GM11168 (cell line): Measurements from ENCODE around the gene MAP3K7.

Experiments used
- in situ Hi-C: fragments of 300-500 bp; cut with MboI; formaldehyde crosslinking; loops from one replicate; pipeline ENCODE4 v1.12.0; 2022; ENCODE audit warnings: low sequenced_read_pairs; ENCODE audit not compliant: unreplicated experiment

The MAP3K7 gene

DNA sequence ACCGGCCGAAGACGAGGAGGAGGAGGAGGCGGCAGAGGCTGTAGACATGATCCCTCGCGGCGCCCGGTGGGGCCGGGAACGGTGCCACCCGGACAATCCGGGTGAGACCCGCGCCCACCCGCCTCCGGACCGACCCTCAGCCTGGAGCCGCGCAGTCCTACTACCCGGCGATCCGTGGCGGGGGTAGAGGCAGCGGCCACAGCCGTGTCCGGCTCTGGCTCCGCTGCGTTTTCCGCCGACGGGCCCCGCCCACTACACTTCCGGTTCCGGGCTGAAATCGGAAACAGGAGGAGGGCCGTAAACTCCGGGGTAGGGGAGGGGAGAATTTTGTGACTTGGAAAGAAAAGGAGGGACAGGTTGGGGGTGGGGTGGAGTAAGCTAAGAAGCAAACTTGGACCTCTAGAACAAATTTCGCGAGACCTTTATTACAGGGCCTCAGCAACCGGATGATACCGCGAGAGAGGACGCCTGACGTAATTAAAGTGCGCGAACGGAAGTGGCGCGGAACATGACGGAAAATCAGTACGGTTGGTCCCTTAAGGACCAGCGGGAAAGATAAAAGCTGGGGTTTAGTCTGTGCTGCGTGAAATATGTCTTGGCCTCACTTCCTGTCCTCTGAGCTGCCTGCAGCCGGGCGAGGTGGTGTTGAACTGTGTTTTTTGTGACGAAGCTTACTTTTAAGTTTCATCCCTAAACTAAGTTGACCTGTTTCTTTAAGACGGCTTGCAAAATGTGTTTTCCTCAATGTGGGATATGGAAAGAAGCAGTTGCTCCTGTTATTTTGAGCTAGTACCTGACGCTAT is at the start of gene MAP3K7:
Gene MAP3K7, minus strand, starts transcription at position 237 of the 803 bp plus-strand sequence. Its CDS starts 189 bp downstream, at position 48.
- in situ Hi-C loops, result no loop called here

DNA sequence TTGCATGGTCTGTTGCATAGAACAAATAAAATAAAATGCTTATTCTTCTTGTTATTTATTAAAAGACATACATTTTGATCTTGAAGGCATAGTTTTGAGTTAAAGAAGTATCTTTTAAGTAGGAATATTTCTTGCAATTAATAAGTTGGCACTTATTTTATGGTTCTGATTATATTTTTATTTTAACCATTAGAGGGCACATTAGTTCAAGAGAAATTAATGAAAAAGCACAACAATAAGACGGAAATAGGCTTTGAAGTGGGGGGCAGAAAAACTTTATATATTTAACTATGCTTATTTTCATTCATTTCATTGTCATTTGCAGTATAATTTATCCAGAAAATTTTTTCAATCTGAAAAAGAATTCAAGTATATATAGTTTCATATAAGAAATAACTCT is 44.2 kb upstream of the MAP3K7 start:
- in situ Hi-C loops, result no loop called here

DNA sequence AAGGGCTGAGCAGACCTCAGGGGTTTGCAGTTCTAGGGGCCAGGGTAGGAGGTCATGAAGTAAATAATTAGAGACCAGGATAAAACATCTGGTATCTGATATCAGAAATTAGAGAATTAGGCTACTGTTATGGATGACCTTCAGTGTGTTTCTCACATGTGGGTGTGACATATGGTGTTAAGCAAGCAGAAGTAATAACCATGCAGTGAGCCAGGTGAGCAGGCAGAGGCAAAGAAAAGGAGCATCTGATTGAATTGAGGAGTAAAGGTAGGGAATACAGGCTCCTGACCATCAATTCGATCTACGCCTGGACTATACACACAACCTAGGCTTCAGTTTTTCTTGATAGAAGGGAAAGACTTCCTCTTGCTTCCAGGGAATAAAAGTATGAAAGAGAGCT is 34.7 kb upstream of the MAP3K7 start:
- in situ Hi-C loops, result no loop called here

DNA sequence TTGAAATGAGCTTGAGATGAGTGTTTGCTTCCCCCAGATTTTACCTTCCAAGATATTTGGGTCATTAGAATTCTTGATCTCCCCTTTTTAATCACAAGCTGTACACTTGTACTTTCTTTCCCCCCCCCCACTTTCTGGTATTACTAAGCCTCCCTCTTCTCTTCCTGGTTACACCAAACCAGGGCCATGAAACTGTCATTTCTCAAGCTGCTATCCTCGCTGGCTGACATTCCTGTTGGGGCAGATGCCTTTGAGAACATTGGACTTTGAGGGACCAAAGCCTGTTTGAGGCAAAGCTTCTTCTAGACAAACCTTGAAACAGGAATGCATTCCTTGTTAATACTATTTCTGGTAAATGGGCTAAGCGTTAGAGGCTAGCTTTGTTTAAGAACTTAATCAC is 32.3 kb upstream of the MAP3K7 start:
- in situ Hi-C loops, result no loop called here

DNA sequence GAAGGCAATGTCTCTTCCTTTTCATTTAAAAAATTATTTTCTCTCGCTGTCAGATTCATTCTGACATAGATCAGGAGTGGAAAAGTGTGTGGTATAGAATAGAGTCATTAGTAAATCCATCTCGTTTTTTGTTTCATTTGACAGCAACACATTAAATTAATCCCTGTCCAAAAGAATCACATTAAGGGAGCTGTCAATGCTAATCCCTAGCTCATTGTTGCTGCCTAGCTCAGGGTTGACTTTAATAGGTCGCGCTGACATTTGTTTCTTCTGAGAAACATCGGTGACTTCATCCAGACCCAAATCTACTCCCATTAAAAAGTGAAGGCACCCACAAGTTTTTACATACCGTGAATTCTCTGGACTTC is 25.4 kb upstream of the MAP3K7 start:
- in situ Hi-C loops, result no loop called here

DNA sequence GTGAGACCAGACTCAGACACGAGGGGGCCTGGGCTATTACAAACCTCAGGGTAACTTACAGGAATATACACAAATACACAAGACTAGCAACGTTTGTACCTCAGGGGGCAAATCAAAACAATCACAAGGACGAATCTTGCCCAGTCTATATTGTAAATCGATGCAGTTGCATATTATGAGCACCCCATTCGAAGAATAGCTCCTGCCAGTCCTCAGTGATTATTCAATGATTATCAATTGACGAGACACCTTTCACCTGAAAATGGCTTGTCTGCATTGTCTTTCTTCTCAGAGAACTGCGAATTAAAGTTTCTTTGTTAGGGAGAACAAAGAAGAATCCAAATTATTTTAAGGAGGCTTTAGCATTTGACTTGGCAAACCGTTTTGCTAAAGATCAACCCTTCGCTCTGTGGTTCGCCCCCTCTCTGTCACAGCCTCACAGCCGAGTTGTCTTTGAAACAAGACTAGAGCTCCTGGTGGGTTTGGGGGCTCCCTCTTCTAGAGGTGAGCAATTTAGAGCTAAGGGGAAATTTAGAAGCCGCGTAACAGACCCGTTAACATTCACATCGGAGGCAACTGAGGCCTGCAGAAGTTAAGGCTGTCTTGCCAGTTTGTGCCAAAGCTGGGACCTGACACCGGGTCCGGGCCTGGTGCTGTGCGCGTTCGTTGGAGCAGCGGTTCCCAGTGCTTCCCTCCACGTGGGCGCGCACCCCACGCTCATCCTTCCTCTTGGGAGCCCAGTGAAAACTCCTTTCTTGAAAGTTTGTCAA is 24.9 kb upstream of the MAP3K7 start:
- in situ Hi-C loops, result no loop called here

DNA sequence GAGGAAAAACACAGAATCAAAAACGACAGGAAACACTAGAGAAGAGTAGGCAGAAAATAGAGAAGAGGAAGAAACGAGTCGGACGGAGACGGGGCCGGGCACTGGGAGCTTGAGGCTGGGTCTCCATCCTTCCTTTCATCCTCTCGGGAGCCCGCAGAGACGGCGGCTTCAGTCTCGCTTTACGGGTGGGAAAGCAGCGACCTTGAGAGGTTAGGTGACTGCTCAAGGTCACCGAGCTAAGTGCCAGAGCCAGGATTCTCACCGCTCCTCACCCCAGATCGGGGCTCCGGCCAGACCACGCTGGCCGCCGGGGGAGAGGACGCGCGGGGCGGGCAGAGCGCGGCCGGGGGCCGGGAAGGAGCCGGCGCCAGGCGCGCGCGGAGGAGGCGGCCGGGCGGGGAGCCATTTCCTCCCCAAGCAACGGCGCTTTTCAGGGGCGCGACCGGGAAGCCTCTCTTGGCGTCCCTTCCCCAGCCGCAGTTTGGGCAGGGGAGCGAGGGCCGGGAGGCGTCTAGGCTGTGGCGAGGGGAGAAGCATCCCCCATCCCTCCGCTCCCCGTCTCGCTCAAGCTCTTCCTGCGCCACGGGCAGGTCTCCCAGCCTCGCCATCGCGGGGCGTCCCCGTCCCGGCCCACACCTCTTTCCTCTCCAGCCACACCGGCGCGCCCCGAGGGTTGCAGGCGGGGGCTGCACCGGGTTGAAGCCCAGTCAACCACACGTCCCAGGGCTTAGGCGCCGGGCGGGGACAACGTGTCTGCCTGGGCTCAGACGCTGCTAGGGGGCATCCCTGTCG is 24.1 kb upstream of the MAP3K7 start:
- in situ Hi-C loops, result no loop called here

DNA sequence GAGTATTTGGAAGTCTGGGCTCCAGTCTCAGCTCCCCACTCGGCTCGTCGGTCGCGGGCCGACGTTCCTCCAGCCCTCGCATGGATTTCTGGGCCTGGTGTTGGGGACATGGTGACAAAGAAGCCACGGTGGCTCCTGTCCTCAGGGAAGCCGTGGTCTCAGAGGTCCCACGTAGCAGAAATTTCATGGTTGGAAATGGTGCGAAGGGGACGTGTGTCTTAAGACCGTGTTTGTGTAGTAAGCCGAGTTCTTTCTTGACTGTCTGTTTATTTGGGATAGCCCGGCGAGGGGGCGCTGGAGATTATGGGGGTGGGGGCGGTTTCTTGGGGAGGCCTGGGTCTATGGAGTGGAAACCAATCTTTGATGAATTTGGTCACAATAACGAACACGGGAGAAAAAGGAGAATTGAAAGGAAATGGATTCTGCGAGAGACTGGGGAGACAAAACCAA is 23.5 kb upstream of the MAP3K7 start:
- in situ Hi-C loops, result no loop called here

DNA sequence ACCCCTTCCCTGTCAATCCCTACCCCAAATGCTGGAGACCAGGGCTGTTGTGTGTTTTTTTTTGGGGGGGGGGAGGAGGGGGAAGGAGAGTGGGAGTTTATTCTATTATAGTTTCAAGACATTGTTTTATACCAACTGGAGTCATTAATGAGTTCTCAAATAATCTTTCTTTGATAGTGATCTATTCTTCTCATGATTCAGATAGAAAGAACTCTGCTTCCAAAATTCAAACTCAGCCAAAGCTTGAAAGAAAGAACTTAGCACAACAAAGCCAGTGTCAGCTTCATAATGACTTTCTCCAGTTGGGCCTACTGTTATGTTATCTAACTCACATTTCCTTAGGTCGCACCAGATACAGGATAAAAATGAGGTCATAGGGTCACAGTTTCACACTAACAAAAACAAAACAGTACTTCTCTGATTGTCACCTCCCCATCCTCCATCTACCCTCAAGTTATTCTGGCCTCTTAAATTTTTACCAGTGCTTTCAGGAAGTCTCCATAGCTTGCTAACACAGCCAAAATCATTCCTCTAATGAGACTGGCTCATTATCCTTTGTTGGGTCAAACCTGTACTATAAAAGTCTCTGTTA is 19.0 kb upstream of the MAP3K7 start:
- in situ Hi-C loops, result no loop called here

DNA sequence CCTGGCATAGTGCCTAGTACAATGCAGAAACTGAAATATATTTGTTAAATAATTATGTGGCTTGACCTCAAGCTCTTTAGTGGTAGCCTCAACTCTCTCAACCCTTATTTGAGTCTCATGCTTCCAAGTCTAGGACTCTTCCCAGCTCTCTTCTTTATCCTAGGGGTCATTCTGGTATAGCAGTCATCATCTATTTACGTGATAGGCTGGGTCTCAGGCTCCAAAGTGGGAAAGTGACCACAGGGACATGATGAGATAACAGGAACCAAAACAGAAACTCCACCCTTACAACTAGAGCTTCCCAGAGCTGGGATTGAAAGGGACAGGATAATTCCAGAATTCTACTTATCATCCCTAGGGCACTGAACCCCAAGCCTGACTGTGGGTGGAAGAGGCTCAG is 17.7 kb upstream of the MAP3K7 start:
- in situ Hi-C loops, result no loop called here

DNA sequence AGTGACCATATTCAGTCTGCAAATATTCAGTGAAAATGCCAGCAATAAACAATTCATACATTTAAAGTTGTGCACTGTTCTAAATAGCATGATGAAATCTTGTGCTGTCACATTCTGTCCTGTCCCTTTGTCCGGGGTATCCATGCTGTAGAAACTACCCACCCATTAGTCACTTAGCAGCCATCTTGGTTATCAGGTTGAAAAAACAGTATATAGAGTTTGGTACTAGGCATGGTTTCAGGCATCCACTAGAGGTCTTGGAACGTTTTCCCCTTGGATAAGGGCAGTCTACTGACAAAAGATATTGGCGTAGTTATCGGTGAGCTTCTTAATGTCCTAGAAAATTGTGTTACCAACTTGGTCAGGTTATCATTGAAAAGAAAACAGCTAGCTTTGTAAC is 12.3 kb upstream of the MAP3K7 start:
- in situ Hi-C loops, result no loop called here

DNA sequence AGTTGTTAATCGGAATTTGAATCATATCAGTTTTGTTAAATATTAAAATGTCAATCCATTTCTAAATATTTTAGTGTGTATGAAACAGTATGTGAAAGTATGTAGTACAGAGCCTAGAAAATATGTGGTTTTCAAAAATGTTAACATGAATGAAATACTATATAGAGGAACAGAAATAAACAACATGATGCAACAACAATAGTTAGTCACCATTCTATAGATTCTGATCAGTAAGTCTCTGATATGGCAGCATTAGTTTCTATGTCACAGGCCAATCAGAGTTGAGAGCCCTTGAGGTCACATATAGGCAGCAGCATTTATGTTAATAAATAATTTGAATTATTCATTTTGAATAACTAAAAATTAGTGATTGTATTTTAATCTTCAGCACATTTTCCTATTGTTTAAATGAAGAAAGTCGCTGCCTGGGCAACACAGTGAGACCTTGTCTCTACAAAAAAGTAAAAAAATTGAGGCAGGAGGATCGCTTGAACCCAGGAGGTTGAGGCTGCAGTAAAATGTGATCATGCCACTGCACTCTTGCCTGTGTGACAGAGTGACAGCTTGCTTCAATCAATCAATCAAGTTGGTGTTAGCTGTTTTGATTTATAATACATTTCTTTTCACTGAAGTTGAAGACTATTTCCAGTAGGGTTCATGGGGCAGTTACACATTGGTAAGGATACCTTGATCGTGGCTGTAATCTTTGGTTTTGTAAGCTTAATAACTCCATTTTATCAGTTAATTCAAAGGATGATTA is 11.5 kb upstream of the MAP3K7 start:
- in situ Hi-C loops, result no loop called here

DNA sequence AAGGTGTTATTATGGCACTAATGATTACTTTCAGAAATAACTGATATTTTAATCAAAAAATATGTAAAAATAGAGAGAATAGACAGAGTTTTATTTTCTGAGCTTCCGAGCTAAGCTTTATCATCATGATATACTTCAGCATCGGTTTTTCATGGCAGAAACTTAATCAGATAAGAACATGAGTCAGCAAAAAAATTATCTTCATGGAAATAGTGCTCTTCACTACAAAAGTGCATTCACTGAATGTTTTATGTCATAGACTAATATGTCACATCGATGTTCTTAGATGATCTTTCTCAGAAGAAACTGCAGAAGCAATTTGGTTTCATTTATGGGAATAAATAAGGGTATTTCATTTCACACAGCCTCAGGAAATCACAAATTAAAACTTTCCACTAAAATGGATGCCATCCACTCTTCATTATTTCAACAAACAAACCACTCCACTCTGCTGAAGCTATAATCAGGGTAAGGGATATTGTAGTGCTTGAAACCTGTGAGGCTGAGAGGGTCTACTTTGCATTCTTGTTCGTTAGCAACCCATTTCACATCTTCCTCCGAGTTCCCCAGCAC is 10.2 kb upstream of the MAP3K7 start:
- in situ Hi-C loops, result no loop called here

DNA sequence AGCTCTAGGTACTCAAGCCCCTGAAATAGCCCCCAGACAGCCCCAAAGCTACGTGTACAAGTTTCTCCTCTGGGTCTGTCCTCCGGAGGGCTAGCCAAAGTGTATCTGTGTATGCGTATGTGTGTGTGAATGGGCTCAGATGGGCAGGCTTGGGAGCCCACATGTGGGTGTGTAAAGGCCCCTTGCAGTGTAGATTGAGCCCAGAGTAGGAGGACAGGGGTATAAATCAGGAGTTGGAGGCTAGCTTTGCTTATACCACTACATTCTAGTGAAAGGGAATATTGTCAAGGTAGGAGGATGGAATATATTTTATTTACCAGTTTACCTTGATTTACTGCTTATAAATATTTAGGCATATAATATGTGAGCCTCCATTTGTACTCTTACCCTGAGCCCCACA is 9.0 kb upstream of the MAP3K7 start:
- in situ Hi-C loops, result no loop called here

DNA sequence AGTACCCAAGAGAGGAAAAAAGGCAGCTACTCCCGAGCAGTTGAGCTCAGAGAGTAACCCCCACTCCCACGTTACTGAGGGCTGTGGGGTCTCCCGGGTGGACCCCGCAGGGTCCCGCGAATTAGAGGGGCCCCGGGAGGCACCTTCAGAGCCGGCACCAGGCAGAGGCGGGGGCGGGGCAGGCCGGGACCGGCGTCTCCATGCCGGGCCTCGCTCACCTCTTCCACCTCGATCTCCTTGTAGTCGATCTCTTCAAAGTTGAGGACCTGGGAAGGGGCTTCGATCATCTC is 381 bp downstream of the MAP3K7 start:
- in situ Hi-C loops, result no loop called here

DNA sequence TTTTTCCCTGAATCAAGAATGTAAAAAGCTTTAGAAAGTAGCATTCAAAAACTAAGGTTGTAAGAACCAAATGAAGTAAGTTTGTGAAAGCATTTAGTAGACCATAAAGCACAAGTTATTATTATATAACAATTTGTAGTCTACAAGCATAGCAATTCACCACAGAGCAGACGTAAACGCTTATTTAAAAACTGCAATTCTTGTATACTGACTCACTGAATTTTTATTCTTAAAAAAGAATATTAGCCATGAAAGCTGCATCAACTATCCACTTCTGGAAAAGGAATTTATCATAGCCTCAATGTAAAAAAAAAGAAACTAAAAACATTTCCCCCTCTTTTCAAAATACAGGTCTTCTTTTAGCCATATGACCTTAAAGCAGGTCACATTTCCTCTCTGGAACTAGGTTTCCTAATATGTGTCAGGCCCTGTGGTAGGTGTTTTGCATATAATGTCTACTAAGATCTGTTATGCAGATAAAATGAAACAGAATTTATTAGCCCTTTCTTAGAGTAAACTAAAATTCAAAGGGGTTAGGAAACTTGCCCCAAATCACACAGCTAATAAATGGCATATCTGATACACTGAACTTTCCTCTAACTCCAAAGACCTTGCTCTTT is 2.1 kb downstream of the MAP3K7 start:
- in situ Hi-C loops, result no loop called here

DNA sequence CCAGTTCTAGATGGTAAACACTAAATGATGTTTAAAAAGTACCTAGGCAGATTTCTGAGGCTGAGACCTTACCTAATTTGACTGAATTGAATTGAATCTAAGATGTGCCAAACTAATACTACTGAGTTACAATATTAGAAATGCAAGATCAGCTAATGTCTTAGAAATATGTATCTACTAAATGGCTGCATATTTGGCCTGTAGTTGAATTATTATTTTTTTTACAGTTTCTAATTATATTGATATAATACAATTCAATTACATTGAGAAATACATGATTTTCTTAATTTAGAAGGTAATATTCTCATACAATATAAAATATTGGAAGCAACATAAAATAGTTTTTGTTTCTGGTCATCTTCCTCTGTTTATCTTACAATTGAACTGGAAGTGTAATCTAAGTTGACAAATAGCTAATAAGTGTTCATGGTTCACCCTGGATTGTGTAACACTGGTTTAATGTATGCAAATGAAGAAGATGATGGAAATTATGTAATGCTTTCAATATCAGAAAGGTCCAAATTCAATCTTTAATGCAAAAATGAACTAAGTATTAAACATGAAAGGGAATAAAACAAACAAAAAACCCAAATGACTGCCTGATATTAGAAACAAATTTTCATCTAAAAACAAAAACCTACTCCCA is 2.9 kb downstream of the MAP3K7 start:
- in situ Hi-C loops, result no loop called here

DNA sequence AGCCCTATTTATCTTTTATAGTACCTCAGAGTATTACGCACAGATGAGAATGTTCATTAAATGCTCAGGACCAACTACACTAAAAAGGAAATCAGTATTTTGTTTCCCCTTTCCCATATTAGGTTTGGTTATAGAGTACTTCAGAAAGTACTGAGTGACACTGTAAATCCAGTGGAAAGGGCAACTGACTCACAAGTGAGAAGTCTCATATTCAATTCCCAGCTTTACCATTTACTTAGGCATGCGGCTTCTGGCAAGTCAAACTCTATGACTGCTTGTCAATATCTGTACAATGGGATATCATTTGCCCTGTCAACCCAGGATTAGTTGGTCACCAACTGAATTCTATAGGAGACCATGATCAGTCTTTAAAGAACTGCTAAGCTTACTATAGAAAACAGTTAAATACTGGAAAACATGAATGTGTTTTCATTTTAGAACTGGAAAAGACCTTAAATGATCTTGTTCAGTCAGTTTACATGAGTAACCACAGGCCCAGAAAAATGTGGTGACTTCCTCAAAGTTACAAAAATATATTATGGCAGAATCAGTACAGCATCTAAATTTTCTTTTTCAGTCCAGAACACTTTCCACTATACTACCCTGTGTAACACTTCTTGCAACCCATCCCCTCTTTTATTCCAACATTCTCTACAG is 3.6 kb downstream of the MAP3K7 start:
- in situ Hi-C loops, result no loop called here
